Measurements from ENCODE around the gene GPRIN1. TPM values are rescaled to one million over a fixed set of nuclear protein-coding genes. Genes with fewer than 3 reads are reported as not detected.

The GPRIN1 gene
- total and polyA plus RNA-seq, 2 donors (not counting 1 experiment from before 2014, with no cell fraction given) = 1.9 to 6.3 TPM

- no peak overlapping the region for H3K4me3 ChIP-seq (replicated peaks in 1 of 4; ENCODE audit: control extremely low read depth in 1 of 4, insufficient read depth in 1 of 4, low read depth in 3 of 4, low read length in 4 of 4)
- H3K9ac ChIP-seq (ENCODE audit: insufficient read depth, low read length) = no peak overlapping the region
- no peak overlapping the region for H3K4me2 ChIP-seq (ENCODE audit: extremely low read depth, insufficient read depth, low read length)
- H3K79me2 ChIP-seq (ENCODE audit: control insufficient read depth, insufficient read depth, low read length) = no peaks in the 10 kb centered on the region
- no peaks in the 10 kb centered on the region for H3K4me1 ChIP-seq (ENCODE audit: control insufficient read depth, extremely low read depth, insufficient read depth, low read length)
- no peaks in the 10 kb centered on the region for H3K9me3 ChIP-seq (ENCODE audit: control insufficient read depth, insufficient read depth, low read depth, low read length)
- no peak overlapping the region for H2AFZ ChIP-seq (ENCODE audit: low read length)
- H3K27ac ChIP-seq (ENCODE audit: insufficient read depth, low read length) = no peak overlapping the region
- no peaks in the 10 kb centered on the region for H3K27me3 ChIP-seq (ENCODE audit: control insufficient read depth, insufficient read depth, low read length)
- TF ChIP-seq CTCF (conservative IDR thresholded peaks at IDR 0.05 in 1 of 2, IDR thresholded peaks at IDR 0.05 in 1 of 2; ENCODE audit: low read depth in 1 of 2, low read length in 2 of 2) (no peak), EZH2 (IDR thresholded peaks at IDR 0.05; ENCODE audit: low read length, missing control alignments) (no peak)
- H4K20me1 ChIP-seq (ENCODE audit: control insufficient read depth, extremely low read depth, insufficient read depth, low read length) = no peaks in the 10 kb centered on the region
- peaks cover 1% of the 10 kb centered on the region for H3K36me3 ChIP-seq (ENCODE audit: control insufficient read depth, insufficient read depth, low read length)
- DNase-seq (ENCODE audit: low read depth in 2 of 2) = no peak
Measured at GRCh38 chr5:176595386-176595943, 14.5 kb downstream of the GPRIN1 start.

- no peak for DNase-seq (ENCODE audit: low read depth in 2 of 2)
- H3K9ac ChIP-seq (ENCODE audit: insufficient read depth, low read length) = no peak overlapping the region
- H3K9me3 ChIP-seq (ENCODE audit: control insufficient read depth, insufficient read depth, low read depth, low read length) = no peaks in the 10 kb centered on the region
- H3K4me1 ChIP-seq (ENCODE audit: control insufficient read depth, extremely low read depth, insufficient read depth, low read length) = no peaks in the 10 kb centered on the region
- no peak overlapping the region for H3K27ac ChIP-seq (ENCODE audit: insufficient read depth, low read length)
- H3K4me2 ChIP-seq (ENCODE audit: extremely low read depth, insufficient read depth, low read length) = no peak overlapping the region
- H4K20me1 ChIP-seq (ENCODE audit: control insufficient read depth, extremely low read depth, insufficient read depth, low read length) = no peaks in the 10 kb centered on the region
- H3K36me3 ChIP-seq (ENCODE audit: control insufficient read depth, insufficient read depth, low read length) = peaks cover 1% of the 10 kb centered on the region
- H2AFZ ChIP-seq (ENCODE audit: low read length) = no peak overlapping the region
- no peaks in the 10 kb centered on the region for H3K27me3 ChIP-seq (ENCODE audit: control insufficient read depth, insufficient read depth, low read length)
- no peak overlapping the region for H3K4me3 ChIP-seq (replicated peaks in 1 of 4; ENCODE audit: control extremely low read depth in 1 of 4, insufficient read depth in 1 of 4, low read depth in 3 of 4, low read length in 4 of 4)
- TF ChIP-seq CTCF (conservative IDR thresholded peaks at IDR 0.05 in 1 of 2, IDR thresholded peaks at IDR 0.05 in 1 of 2; ENCODE audit: low read depth in 1 of 2, low read length in 2 of 2) = no peak
- no peak for TF ChIP-seq EZH2 (IDR thresholded peaks at IDR 0.05; ENCODE audit: low read length, missing control alignments)
- H3K79me2 ChIP-seq (ENCODE audit: control insufficient read depth, insufficient read depth, low read length) = no peaks in the 10 kb centered on the region
Measured at GRCh38 chr5:176594554-176594953, 15.4 kb downstream of the GPRIN1 start.

- no peak overlapping the region for H3K27ac ChIP-seq (ENCODE audit: insufficient read depth, low read length)
- no peak overlapping the region for H3K4me2 ChIP-seq (ENCODE audit: extremely low read depth, insufficient read depth, low read length)
- no peak for DNase-seq (ENCODE audit: low read depth in 2 of 2)
- no peak overlapping the region for H3K9ac ChIP-seq (ENCODE audit: insufficient read depth, low read length)
- H2AFZ ChIP-seq (ENCODE audit: low read length) = no peak overlapping the region
- H4K20me1 ChIP-seq (ENCODE audit: control insufficient read depth, extremely low read depth, insufficient read depth, low read length) = no peaks in the 10 kb centered on the region
- no peaks in the 10 kb centered on the region for H3K27me3 ChIP-seq (ENCODE audit: control insufficient read depth, insufficient read depth, low read length)
- H3K36me3 ChIP-seq (ENCODE audit: control insufficient read depth, insufficient read depth, low read length) = peaks cover 1% of the 10 kb centered on the region
- H3K4me1 ChIP-seq (ENCODE audit: control insufficient read depth, extremely low read depth, insufficient read depth, low read length) = no peaks in the 10 kb centered on the region
- H3K4me3 ChIP-seq (replicated peaks in 1 of 4; ENCODE audit: control extremely low read depth in 1 of 4, insufficient read depth in 1 of 4, low read depth in 3 of 4, low read length in 4 of 4) = no peak overlapping the region
- H3K79me2 ChIP-seq (ENCODE audit: control insufficient read depth, insufficient read depth, low read length) = no peaks in the 10 kb centered on the region
- H3K9me3 ChIP-seq (ENCODE audit: control insufficient read depth, insufficient read depth, low read depth, low read length) = no peaks in the 10 kb centered on the region
- TF ChIP-seq CTCF (conservative IDR thresholded peaks at IDR 0.05 in 1 of 2, IDR thresholded peaks at IDR 0.05 in 1 of 2; ENCODE audit: low read depth in 1 of 2, low read length in 2 of 2) (no peak), EZH2 (IDR thresholded peaks at IDR 0.05; ENCODE audit: low read length, missing control alignments) (no peak)
Measured at GRCh38 chr5:176593273-176593869, 16.6 kb downstream of the GPRIN1 start.

All from fibroblast of lung (primary cell).